Fibroblast of villous mesenchyme (primary cell): ENCODE results near the gene CFAP299. TPM values are rescaled to one million over a fixed set of nuclear protein-coding genes. Genes with fewer than 3 reads are reported as not detected.
A peak's percentile ranks its signal among the peaks of the same experiment; 100 is the strongest.
"Not testable (repeated sequence)": the region's sequence is repeated elsewhere in the genome, so short reads cannot be mapped to it uniquely, and the experiment has no call there.

Experiments used
- DNase-seq: peaks from one replicate; pipeline ENCODE4 v3.0.0-alpha.2; 2010; ENCODE audit warnings: low read depth
- H3K4me3 ChIP-seq: 2 replicates; pipeline ENCODE4 v1.5.1; 2011; ENCODE audit warnings: low read depth, mild to moderate bottlenecking, low read length
- CTCF ChIP-seq: IDR thresholded peaks from 2 replicates; pipeline ENCODE4 v1.5.1; 2012; ENCODE audit warnings: low read depth, mild to moderate bottlenecking, low read length; ENCODE audit not compliant: insufficient read depth
- total RNA-seq: library from RNA; depleted of rRNA; stranded (reverse); fragments of >200 nt; gene quantifications from 2 replicates; pipeline ENCODE4 v1.2.3, GENCODE V29; 2012

The CFAP299 gene
- total RNA-seq, 1 donor, result 2.6 TPM

GRCh38 chr4:80340036-80340435, 4.5 kb downstream of the CFAP299 start:
- no peak overlapping the region for H3K4me3 ChIP-seq
- no peak for TF ChIP-seq CTCF
- no peak for DNase-seq

GRCh38 chr4:80342684-80343083, 7.2 kb downstream of the CFAP299 start:
- H3K4me3 ChIP-seq, DNase-seq: not testable (repeated sequence)

GRCh38 chr4:80343887-80344286, 8.4 kb downstream of the CFAP299 start:
- DNase-seq, result no peak
- TF ChIP-seq CTCF, result no peak
- no peak overlapping the region for H3K4me3 ChIP-seq

- no peak for DNase-seq
- no peak for TF ChIP-seq CTCF
- no peak overlapping the region for H3K4me3 ChIP-seq
These were observed 24.6 kb downstream of the CFAP299 start for GRCh38 chr4:80360084-80360483.

- no peak overlapping the region for H3K4me3 ChIP-seq
- no peak for DNase-seq
- TF ChIP-seq CTCF, result no peak
These were observed 25.4 kb downstream of the CFAP299 start for GRCh38 chr4:80360900-80361299.

- peak; percentile 21 for DNase-seq
- peak; percentile 31 for TF ChIP-seq CTCF
- H3K4me3 ChIP-seq, result no peak overlapping the region
These were observed 25.9 kb downstream of the CFAP299 start for GRCh38 chr4:80361329-80361900.

GRCh38 chr4:80362578-80363181, 27.1 kb downstream of the CFAP299 start:
- peak; percentile 56 for TF ChIP-seq CTCF
- DNase-seq, result peak; percentile 22
- H3K4me3 ChIP-seq, result no peak overlapping the region
